Activated T-helper 1 cell treated with anti-CD3 and anti-CD28 coated beads, Interleukin-2, amount 50 U/mL, for 16 hours (primary cell): ENCODE measurements around the gene FARS2.

Experiments used
- DNase-seq, 2 donors: peaks; one replicate each; pipeline ENCODE4 v3.0.0-alpha.2; 2020; ENCODE audit warnings: low read depth in 1 of 2, low spot score in 1 of 2

Gene FARS2

DNA sequence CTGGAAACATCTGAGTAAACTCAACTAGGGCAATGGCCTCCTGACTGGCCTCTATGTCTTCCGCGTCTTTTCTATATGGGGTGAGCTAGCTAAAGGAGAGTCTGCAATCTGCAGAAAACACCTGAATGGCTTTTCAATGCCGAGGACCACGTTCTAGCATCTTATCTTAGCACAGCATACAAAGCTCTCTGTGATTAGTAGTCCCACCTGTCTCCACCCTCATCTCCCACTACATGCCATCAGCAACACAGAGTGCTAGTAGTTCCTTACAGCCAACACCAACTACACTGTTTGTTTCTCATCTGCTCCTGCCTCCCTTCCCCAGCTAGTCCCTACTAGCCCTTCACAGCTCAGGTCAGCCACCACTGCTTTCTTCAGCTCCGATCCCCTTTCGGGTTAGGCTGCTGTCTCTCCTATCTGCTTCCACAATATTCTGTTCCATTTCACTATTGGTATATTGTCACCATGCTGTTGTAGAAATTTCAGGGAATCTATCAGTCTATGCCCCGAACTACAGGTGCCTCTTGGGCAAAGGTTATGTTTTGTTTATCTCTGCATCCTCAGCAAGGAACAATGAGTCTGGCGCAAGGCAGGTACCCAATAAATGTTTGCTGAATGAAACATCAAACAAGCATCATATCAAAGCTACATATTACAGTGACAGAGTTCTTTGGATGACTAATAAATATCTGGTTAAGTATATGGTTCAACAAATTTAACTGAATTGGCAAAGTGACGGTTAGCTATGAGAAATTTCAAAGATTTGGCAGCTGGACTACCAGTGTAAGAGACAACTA, 12.8 kb upstream of the FARS2 start:
- DNase-seq, result no peak

DNA sequence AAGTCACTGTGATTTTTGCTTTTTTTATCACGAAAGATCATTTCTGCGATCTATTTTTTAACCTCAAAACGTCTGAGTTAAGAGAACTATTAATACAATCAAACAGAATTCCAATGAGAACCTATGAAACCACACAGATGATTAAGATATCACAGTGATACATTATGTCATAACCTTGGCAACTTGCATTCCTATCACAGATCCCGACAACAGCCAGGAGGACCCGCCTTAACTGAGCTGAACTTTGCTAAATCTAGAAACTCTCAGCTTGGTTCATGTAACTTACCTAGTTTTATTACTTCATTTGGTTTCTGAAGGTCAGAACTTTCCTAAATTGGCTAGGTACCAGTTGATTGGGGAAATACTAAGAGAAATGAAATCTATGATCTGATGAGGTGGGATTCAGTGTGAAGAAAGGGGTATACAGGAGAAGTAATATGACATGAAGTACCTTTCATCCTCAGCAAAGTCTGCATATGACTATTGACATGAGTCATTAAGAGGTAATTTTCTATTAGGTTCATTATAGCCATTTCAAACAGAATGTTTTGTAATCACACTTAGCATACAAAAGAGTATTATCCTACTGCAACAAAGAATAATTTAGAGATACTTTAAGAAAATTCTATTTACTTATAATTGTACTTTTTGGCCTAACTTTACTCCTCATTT, 11.7 kb upstream of the FARS2 start:
- DNase-seq, result no peak

DNA sequence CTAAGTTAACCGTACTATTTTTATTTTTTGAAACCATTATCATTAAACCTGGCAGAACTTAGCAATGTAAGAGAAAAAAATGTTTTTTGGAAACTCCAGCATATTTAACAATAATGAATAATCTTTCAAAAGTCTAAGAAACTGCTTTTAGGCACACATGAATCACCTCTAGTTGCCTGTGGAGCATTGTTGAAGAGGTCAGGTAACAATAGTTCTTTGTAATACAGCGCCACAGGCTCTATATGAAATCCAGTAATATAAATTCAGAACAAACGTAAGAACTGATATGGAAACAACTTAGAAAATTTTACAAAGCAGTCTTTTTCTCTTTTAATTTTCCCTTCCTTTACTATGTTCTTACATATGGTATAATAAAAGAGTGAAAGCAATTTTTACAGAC, 10.9 kb upstream of the FARS2 start:
- no peak for DNase-seq

- DNase-seq, result no peak
Observed at GRCh38 chr6:5250911-5251310, 10.4 kb upstream of the FARS2 start.

- no peak for DNase-seq
Observed at GRCh38 chr6:5256952-5257351, 4.4 kb upstream of the FARS2 start.

DNA sequence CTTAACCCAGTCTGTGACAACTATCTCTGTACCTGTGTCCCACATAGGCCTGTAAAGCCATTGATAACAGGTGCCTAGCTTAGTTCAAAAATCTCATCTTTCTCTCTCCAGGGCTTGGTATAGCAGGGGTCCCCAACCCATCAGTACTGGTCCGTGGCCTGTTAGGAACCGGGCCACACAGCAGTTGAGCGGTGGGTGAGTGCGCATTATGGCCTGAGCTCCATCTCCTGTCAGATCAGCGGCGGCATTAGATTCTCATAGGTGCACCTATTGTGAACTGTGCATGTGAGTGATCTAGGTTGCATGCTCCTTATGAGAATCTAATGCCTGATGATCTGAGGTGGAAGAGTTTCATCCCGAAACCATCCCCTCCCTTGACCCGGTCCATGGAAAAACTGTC, 3.9 kb upstream of the FARS2 start:
- DNase-seq, result no peak

DNA sequence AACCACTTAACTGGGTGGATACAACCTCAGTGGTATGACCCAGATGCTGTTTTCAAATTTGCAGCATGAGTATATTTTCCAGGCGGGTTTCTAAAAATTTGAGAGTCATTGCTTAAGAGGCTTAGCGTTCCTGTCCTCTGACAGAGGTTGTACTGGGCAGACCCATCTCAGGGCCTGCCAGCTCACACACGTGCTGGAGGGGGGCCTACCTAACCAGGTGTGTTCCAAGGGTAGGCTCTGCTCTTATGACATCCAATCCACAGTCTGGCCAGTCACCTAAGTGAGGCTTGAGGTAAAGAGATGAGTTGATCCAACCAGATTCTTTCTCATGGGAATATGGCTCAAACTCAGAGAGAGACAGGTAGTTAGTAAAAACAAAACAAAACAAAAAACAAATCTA, 1.9 kb upstream of the FARS2 start:
- no peak for DNase-seq

GRCh38 chr6:5260111-5260620, 1.1 kb upstream of the FARS2 start:
- DNase-seq, result peak; percentile 52 to 61

DNA sequence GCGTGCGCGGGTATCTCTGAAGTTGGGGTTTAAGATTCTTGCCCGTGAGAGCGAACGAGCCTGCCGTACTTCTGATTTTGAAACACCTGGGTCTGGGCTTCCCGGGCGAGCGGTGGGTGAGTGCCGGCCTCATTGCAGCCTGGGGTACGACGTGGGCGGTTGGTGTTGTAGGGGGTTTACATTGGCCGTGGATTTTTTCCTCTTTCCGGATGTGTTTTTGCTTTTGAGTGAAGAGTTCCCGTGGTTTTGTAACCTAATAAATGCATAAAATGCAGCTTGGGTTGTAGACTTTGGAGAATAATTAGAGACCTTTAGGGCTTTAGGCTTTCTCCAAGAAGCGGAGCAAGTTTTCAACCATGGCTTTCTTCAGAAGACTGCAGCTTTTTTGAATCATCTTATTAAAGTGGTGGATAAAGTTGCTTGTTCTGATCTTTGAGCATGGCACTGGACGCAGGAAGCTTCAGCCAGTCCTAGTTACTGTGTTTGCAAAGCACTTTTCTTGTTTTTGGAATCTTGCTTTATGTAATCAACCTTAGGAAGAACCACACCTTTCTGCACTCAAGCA, 314 bp downstream of the FARS2 start:
- no peak for DNase-seq

DNA sequence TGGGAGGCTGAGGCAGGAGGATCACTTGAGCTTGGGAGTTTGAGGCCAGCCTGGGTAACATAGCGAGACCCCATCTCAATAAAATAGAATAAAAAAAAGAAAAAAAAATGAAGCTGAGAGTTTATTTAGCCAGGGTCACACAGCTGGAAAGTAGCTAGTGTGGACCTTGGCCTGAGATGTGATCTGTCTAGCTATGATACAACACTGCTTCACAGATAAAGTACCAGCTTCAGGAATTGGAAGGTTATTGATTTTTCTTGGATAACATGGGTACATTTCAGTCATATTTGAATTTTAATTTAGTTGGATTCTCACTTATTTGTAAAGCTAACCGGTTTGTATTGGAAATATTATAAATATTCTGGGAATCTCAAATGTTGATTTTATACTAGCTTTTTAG, 5.1 kb downstream of the FARS2 start:
- no peak for DNase-seq

DNA sequence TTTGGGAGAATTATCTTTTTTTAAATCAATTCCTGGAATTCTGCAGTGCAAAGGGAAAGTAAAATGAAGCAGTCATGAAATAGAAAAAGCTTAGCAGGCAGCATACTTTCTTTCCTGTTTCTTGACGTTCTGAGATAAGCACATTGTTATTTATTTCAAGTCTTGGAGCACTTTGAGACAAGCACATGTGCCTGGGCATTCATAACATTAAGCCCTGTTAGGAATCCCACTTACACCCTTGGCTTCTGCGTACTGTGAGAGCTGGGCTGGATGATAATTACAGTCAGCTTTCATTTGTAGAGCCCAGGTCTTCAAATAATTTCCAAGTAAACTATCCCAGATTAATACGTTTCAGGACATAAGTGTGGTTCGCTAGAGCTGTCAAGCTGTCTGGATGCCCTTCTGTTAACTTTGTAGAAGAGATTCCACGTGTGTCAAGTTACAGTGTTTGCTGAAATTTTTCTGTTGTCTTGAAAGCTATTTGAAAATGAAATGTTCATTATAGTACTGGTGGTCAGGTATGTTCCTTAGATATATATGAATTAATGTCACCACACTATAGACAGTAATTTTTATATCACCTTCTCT, 8.9 kb downstream of the FARS2 start:
- no peak for DNase-seq

DNA sequence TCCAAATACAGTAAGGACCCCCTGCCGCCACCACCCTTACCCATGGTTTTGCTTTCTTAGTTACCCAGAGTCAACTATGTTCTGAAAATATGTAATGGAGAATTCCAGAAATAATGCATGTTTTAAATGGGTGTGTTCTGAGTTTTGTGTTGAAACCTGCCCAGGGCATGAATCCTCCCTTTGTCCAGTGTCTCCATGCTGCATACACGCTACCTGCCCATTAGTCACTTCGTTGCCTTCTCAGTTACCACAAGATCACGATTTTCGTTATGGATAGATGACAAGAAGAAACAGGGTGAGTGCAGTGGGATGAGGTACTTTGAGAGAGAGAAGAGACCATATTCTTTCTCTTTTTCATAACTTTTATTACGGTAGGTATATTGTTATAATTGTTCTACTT, 10.6 kb downstream of the FARS2 start:
- DNase-seq, result no peak

- no peak for DNase-seq
Observed at GRCh38 chr6:5274231-5274630, 12.9 kb downstream of the FARS2 start.

GRCh38 chr6:5275497-5275896, 14.2 kb downstream of the FARS2 start:
- no peak for DNase-seq

GRCh38 chr6:5276581-5276980, 15.3 kb downstream of the FARS2 start:
- no peak for DNase-seq

DNA sequence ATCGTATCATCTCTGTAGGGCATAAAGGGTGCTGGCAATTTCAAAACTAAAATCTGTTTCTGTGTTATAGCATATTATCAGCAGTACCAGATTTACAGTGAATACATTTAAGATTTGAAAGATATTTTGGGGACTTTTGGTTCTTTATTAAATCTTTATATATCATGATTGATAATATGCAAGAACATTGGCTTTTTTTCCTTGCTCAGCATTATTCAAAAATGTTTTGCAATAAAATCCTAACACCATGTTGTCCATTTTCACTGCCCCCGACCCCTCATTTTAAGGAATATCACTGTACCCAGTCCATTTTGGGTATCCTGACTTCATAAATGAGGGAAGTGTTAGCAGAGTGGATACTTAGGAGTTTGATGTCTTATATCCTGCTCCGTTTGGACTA, 16.3 kb downstream of the FARS2 start:
- no peak for DNase-seq

DNA sequence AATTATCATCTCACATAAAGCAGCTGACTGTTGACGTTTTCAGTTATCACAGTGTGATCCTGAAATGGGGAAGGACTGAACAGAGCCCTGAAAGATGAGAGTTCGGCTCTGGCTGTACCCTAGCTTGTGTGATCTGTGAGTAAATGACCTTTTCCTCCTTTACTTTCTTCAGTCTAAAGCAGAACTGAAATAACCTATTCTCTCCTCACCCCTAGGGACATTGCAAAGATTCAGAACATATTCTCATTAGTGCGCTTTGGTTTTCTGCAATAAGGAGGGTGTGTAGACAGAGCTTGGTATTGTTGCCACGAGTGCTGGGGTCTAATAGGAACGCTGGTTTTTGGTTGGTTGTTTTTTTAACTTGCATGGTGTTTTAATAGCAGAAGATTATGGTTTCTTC, 16.7 kb downstream of the FARS2 start:
- DNase-seq, result no peak

DNA sequence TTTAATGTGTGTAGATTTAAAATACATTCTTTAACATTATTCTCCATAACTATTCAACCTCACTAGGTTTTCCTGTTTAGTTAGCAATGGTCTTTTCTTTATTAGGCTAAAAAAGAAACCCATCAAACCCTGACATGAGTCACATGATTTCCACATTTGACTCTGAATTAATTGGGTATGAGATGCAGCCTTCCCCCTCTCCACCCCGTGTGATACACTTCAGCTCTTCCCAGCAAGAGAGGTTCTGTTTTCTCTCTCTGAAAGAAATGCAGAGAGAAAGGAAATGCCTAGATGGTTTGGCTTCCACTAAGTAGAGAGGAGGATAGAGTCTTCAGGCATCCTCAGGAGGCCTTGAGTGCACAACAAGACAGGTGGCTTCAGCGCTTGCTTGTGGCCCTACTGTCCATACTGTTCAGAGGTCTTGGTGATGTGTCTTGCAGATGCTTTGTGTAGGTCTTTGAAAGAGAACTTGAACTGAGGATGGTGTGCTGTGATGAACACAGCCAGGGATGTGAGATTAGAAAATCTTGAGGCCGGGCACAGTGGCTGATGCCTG, 17.3 kb downstream of the FARS2 start:
- DNase-seq, result no peak

DNA sequence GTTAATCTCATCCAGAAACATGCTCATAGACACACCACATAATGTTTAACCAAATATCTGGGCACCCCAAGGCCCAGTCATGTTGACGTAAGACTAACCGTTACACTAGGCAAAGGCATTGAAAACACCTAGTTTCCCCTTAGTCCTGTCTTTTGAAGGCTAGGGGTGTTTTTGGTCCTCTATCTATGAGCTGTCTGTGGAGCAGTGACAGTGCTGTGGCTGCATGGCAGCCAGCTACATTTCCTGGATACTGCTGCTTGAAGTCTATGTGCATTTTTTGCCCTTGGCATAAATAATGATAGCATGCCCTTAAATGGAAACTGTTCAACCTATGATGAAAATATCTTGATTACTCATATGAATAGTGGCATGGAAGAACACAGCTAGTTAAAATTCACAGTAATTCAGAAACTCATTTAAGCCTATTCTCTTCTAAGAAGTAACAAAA, 18.6 kb downstream of the FARS2 start:
- DNase-seq, result no peak

DNA sequence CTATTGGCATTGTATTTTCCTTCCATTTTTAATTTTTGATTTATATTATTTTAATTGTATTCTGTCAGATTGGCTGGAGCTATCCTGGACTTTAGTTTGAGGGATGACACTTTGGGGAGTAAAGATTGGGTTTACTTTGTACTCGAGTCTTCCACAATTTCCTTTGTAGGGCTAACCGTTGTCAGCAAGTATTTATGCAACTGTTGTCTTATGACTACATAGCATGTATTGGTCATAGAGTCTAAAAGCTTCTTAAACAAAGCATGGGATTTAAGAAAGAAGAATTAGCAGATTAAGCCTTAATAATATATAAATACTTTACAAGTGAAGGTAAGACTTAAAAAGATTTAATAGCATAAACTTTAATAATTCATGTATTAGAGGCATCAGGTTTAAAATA, 19.6 kb downstream of the FARS2 start:
- no peak for DNase-seq

- DNase-seq, result no peak
Observed at GRCh38 chr6:5282191-5282623, 20.9 kb downstream of the FARS2 start.

DNA sequence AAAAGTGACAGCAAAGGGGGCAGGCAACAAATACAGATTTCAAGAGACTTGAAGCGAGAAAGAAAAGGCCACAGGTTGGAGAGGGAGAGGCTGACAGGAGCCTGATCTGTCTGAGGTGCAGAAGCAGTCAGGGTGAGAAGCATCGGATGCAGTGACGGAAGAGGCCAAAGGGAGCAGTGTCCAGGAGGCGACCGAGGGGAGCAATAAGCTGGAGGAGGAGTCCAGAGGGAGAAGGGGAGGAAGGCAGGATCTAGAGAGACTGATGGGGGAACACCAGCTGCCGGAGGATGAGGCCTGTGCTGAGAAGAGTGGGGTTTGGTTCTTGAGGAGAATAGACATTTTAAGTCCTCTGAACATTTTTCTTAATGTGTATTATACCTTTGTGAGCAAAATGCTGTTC, 23.8 kb downstream of the FARS2 start:
- DNase-seq, result no peak
